Body of pancreas (tissue), 4 donors: ENCODE results near the gene KLHL25.

ENCODE experiments used
- CTCF ChIP-seq, 7 experiments: fragments of 450-650 bp in 4 of 7; fragments of 200-600 bp in 3 of 7; sonication (generic) in 3 of 7; IDR thresholded peaks; one replicate each; pipeline ENCODE4 v1.5.1; 2016 to 2019; ENCODE audit warnings: antibody characterized with exemption in 7 of 7
- POLR2A ChIP-seq, 3 donors: fragments of 450-650 bp; IDR thresholded peaks; one replicate each; pipeline ENCODE4 v1.6.1; 2016; ENCODE audit warnings: antibody characterized with exemption in 3 of 3, mild to moderate bottlenecking in 2 of 3

- TF ChIP-seq CTCF (IDR thresholded peaks at IDR 0.05) (no peak), POLR2A (IDR thresholded peaks at IDR 0.05) (no peak)
These were observed 76.3 kb downstream of the KLHL25 start for GRCh38 chr15:85718271-85718971.
